Femur (tissue), 1 donor: ENCODE measurements around the gene OGFOD3.

Experiments
- DNase-seq: peaks from one replicate; pipeline ENCODE4 v3.0.0-alpha.2; 2017

Gene OGFOD3

GRCh38 chr17:82403662-82404660 is 14.4 kb downstream of the OGFOD3 start:
- DNase-seq = no peak

- no peak for DNase-seq
These were observed 15.5 kb downstream of the OGFOD3 start for GRCh38 chr17:82402865-82403264.

- DNase-seq = peak; percentile 53
These were observed 17.6 kb downstream of the OGFOD3 start for GRCh38 chr17:82400830-82401229.

DNA sequence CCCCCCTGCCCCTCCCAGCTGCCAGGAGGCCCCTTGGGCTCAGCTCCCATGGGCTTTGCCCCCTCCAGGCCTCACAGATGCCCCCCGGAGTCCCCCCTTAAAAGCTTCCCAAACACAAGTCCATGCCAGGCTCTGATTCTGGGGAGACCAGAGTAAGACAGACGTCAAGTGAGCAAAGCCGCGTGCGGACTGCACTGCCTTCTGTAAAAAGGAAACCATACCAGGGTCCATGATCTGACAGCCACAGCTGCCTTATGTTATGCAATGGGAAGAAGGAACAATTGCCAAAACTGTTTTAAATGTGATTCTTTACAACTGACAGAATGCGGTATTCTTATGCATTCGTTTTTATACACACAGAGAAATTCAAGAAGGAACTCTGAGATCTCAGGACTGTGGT is 18.2 kb downstream of the OGFOD3 start:
- DNase-seq = no peak

DNA sequence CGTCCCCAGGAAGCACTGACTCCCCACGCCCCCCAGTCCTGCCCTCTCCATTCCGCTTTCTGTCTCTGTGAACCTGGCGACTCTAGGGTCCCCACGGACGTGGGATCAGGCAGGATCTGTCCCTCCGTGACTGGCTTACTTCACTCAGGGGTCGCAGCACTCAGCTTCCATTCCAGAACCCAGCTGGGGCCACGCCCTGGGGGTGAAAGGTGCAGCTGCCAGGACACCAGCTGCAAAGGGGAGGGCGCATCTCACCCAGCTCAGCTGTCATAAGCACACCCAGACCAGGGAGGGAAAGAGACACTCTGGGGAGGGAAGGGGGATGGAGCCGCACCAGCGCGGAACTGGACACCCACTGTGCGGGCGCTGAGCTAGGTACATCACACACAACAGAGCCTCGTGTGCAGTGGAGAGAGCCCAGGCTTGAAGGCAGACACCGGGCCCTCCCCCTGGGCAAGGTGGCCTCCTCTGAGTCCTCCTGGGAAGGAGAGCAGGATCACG is 18.7 kb downstream of the OGFOD3 start:
- peak; percentile 81 for DNase-seq

DNA sequence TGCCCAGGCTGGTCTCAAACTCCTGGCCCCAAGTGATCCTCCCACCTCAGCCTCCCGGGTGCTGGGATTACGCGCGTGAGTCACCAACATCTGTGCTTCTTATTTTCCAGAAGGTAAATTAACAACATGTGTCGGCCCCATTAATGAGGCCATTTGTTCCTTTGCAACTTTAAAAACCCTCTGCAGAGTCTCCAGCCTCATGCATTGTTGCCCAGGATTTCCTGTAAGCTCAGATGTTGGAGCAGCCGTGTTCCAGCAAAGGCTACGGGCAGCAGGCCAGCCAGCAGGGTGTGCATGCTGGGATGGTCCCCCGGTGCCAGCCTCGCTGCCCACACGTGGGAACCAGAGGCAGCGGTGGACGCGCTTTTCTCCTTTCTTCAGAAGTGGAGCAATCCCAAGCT is 19.3 kb downstream of the OGFOD3 start:
- DNase-seq = peak; percentile 87

- no peak for DNase-seq
These were observed 20.7 kb downstream of the OGFOD3 start for GRCh38 chr17:82397449-82398335.

DNA sequence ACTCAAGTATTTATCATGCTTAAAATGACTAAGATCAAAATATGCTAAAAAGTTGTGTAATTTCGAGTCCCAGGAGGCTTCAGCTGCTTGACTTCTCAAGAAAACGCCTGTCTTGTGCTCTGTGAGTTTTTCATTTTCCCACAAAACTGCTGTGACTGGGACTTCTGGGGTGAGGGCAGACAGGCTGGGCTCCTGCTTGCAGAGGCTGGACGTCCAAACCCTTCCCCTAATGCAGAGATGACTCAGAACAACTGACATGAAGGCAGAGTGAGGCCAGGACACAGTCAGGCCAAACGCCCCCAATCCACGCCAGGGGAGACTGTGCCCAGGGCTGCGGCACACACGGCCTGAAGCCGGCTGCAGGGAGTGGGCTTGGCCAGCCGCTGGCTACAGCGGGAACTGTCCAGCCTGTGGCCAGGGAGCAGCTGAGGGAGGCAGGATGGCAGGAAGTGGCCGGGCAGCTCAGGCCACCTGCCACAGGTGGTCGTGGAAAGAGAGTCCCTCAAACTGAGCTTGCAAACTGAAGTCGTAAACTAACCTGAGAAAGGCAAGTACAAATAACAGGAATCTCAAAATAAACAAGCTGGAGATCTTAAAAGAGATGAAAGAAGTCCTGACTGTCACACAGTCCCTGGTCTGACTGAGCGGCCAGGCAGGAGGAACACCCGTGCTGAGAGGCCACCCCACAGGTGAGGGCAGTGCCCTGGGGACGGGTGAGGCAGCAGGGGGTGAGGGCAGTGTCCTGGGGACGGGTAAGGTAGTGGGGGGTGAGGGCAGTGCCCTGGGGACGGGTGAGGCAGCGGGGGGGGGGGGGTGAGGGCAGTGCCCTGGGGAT is 21.6 kb downstream of the OGFOD3 start:
- peak; percentile 4 for DNase-seq

GRCh38 chr17:82394278-82394677 is 24.1 kb downstream of the OGFOD3 start:
- no peak for DNase-seq

- DNase-seq = no peak
These were observed 25.4 kb downstream of the OGFOD3 start for GRCh38 chr17:82392941-82393340.

DNA sequence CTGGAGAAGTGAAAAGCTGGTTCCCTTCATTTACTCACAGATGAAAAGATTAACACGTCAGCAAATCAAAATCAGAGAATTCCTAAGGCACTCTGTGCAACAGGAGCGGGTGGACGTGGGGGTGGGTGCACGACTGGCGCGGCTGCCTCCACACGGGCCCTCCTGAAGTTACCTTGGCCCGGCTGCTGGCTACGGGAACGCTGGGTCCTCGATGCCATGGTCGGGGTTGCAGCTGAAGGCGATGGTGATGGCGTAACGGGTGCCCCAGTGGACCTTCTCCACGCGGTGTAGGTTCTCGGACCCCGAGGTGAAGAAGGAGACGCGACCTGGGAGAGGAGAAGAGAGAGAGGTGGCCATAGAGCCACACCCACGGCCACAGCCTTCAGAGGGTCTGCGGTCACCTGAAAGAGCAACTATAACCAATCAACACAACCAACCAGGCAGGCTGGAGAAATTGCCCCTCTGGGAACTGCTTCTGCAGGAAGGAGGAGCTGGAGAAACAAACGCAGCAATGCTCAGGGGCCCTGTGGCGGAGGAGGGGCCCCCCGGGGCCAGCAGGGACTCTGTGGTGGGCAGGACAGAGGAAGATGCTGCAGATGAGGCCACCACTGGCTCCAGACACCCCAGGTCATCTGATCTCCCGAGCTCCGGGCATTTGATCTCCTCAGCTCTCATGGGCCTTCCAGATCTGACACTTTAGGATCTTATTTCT is 26.0 kb downstream of the OGFOD3 start:
- no peak for DNase-seq

DNA sequence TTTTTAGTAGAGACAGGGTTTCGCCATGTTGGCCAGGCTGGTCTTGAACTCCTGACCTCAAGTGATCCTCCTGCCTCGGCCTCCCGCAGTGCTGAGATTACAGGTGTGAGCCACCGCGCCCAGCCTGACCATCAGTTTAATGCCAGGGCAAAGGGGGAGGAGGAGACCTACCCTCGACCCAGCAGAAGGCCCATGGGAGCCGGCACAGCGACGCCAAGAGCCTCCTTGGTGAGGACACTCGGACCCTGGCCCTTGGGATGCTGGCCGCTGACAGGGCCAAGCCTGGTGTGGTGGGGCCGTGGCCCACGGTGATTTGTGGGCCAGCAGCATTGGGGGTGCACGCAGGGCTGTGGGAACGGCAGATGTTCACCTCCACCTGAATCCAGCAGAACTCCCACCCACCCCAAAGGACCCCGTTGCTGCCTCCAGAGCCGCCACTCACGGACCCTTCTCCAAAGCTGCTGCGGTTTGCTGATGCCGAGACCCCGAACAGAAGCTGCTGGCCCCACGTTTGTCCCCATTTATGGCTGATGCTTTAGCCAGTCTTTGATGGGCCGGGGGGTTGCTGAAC is 26.8 kb downstream of the OGFOD3 start:
- no peak for DNase-seq

DNA sequence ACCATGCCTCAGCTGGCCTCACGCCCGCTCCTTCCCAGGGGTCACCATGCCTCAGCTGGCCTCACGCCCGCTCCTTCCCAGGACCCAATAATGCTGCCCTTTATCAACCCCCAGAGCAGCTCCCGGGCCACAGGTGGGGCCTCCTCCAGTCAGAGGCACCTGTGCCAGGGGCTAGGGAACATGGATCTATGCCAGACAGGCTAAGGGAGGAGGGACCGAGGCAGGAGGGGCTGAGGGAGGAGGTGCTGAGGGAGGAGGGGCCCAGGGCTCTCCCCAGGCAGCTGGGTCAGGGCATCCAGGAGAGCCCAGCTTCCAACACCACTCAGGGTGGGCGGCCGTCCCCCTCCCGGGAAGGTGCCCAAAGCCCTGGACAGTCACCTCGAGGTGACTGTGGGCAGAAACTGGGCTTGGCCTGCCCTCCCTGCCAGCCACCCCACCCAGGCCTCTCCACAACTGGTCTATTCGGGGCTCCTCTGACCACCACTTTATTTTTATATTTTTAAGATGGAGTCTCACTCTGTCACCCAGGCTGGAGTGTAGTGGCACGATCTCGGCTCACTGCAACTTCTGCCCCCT is 27.4 kb downstream of the OGFOD3 start:
- no peak for DNase-seq

- DNase-seq = no peak
These were observed 28.1 kb downstream of the OGFOD3 start for GRCh38 chr17:82390015-82390859.

- no peak for DNase-seq
These were observed 29.0 kb downstream of the OGFOD3 start for GRCh38 chr17:82389379-82389778.

DNA sequence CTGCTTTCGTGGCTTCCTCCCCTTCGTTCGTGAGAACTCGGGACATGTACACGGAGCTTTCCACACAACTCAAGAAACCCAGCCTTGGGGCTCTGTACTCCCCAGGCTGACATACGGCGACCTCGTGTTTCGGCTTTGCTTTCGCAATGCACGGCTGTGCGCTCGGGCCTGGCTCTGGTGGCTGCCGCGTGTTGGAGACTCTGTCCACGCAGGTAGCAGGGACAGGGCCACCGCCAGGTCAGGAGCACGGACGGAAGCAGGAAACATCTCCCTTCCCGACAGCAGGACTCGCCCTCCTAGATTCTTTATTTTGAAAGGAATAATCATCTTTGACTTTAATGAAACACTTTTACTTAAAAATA is 29.5 kb downstream of the OGFOD3 start:
- no peak for DNase-seq

GRCh38 chr17:82388223-82388921 is 30.0 kb downstream of the OGFOD3 start:
- no peak for DNase-seq

GRCh38 chr17:82387705-82388106 is 30.7 kb downstream of the OGFOD3 start:
- DNase-seq = no peak
